HS-27A (cell line): Measurements from ENCODE around the gene MST1.
A peak's percentile ranks its signal among the peaks of the same experiment; 100 is the strongest.

Source experiments
- DNase-seq: peaks from one replicate; pipeline ENCODE4 v3.0.0-alpha.2; 2012; ENCODE audit warnings: low read depth, missing footprints

Gene MST1

DNA sequence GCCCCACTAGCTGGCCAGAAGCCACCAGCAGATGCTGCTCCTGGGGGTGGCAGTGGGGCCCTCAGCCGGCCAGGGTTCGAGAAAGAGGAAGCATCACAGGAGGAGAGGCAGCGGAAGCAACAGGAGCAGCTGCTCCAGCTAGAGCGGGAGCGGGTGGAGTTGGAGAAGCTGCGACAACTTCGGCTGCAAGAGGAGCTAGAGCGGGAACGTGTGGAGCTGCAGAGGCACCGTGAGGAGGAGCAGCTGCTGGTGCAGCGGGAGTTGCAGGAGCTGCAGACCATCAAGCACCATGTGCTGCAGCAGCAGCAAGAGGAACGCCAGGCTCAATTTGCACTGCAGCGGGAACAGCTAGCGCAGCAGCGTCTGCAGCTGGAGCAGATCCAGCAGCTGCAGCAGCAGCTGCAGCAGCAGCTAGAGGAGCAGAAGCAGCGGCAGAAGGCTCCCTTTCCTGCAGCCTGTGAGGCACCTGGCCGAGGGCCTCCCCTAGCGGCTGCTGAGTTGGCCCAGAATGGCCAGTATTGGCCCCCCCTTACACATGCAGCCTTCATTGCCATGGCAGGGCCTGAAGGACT lies 32.6 kb downstream of the MST1 start:
- DNase-seq = no peak

GRCh38 chr3:49655731-49656285 lies 33.5 kb downstream of the MST1 start:
- no peak for DNase-seq

DNA sequence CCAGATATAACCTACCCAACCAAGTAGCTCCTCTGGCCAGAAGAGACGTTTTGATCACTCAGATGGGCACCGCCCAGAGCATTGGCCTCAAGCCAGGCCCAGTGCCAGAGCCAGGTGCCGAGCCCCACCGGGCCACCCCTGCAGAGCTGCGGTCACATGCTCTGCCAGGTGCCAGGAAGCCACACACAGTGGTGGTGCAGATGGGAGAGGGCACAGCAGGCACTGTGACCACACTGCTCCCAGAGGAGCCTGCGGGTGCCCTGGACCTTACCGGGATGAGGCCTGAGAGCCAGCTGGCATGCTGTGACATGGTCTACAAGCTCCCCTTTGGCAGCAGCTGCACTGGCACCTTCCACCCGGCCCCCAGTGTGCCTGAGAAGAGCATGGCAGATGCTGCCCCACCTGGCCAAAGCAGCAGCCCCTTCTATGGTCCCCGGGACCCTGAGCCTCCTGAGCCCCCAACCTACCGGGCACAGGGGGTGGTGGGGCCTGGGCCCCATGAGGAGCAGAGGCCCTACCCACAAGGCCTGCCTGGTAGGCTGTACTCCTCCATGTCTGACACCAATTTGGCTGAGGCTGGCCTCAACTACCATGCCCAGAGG lies 34.2 kb downstream of the MST1 start:
- DNase-seq = no peak

GRCh38 chr3:49654176-49654825 lies 35.0 kb downstream of the MST1 start:
- no peak for DNase-seq

DNA sequence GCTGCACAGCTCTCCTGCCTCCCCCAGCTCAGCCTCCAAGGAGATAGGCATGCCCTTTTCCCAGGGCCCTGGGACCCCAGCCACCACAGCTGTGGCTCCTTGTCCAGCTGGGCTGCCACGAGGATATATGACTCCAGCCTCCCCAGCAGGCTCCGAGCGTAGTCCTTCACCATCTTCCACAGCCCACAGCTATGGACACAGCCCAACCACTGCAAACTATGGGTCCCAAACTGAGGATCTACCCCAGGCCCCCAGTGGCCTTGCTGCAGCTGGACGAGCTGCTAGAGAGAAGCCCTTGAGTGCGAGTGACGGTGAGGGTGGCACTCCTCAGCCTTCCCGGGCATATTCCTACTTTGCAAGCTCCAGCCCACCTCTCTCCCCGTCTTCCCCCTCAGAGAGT lies 35.7 kb downstream of the MST1 start:
- no peak for DNase-seq

DNA sequence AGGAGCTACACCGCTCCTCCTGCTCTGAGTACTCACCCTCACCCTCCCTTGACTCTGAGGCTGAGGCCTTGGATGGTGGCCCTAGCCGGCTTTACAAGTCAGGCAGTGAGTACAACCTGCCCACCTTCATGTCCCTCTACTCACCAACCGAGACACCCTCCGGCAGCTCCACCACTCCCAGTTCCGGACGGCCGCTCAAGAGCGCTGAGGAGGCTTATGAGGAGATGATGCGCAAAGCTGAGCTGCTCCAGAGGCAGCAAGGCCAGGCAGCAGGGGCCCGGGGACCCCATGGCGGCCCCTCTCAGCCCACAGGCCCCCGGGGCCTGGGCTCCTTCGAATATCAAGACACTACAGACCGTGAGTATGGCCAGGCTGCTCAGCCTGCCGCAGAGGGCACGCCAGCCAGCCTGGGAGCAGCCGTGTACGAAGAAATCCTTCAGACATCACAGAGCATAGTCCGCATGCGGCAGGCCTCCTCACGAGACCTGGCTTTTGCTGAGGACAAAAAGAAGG lies 36.3 kb downstream of the MST1 start:
- no peak for DNase-seq

GRCh38 chr3:49652218-49652902 lies 36.9 kb downstream of the MST1 start:
- no peak for DNase-seq

GRCh38 chr3:49650637-49651036 lies 38.6 kb downstream of the MST1 start:
- DNase-seq = no peak

DNA sequence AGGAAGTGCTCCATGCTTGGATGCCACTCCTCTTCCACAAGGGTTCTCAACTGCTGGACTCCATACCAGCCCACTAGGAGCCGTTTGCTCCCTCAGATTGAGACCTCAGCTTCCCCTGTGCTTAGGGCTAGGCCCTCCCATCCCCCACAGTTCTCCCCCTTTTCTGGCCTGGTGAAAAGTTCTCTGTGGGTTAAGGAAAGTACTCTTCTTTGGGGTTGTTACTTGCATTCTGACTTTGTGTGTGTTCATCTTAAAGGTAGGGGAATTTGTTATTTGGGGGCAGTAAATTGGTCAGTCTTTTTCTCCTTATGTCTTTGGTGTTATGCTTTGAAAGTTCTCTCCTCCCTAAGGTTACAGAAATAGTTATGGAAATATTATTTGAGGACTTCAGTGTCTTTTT lies 39.1 kb downstream of the MST1 start:
- DNase-seq = no peak

DNA sequence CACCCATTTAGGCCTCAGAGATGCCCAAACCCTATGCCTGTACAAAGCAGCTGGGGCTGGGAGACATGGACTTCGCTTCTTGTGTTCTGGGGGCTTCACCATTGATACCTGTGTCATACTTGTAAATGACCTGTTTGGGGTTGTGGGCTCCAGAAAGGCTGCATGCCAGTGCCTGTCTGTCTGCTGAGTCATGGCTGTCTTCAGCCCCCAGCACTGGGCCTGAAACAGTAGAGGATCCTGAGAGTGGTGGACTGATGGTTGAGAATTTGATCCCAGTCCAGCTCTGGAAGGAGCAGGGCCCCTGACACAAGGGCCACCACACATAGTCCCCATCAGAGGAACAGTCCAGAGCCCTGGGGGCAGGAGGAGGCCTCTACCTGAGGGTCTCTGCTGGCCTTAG lies 39.7 kb downstream of the MST1 start:
- DNase-seq = no peak

GRCh38 chr3:49648354-49649019 lies 40.8 kb downstream of the MST1 start:
- no peak for DNase-seq

DNA sequence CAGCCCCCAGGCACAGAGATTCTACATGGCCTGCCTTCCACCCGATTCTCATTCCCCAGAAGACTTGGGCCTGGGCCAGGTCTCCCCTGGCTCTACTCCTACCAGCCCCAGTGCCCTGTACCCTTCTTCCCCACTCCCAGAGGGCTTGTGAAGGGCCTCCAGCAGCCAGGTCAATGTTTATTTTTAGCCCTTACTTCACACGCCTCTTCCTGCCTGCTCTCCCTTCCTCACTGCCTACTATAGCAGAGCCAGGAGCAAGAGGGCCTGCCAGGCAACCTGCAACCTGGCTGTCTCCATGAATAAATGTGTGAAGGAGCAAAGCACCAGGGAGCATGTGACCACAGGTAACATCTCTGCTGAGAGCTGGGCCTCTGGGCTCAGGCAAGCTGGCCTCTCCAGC lies 41.5 kb downstream of the MST1 start:
- no peak for DNase-seq

DNA sequence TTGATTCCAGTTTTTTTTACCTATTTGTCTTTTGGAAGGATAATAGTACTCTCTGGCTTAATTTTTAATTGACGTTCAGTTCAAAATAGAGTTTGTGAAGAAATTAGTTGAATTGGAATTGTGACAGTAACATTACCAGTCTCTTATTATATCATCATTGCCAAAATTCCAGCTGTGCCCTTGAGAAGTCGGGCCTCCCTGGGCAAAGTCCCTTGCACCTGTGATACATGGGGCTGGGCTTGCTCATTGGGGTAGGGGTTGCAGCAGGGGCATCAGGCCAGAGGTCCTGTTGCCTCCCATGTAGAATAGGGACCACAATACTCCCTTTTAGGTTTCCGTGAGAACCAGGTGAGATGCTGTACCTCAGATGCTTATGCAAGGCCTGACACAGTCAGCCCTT lies 43.0 kb downstream of the MST1 start:
- no peak for DNase-seq

GRCh38 chr3:49644684-49645083 lies 44.6 kb downstream of the MST1 start:
- DNase-seq = no peak

- no peak for DNase-seq
These were observed 46.5 kb downstream of the MST1 start for GRCh38 chr3:49642708-49643145.

DNA sequence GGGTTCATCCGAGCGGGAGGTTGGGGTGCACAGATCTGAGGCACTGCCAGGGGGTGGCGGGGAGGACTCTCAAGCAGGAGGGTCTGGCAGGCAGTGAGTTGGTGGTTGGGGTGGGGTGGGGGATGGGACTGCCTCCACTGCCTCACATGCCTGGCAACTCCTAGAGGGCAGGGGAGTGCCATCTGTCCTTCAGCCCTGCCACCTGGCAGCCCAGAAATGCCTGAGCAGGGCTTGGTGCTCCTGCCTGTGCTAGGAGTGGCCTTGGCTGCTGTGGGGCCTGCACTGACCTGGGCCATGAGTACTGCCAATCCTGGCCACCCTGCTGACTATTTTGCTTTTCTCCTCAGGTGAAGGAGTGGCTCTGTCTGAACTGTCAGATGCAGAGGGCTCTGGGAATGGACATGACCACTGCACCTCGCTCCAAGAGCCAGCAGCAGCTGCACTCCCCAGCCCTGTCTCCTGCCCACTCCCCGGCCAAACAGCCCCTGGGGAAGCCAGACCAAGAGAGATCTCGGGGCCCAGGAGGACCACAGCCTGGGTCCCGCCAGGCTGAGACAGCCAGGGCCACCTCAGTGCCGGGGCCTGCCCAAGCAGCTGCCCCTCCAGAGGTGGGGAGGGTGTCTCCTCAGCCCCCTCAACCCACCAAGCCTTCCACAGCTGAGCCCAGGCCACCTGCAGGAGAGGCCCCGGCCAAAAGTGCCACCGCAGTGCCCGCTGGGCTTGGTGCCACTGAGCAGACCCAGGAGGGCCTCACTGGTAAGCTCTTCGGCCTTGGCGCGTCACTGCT lies 47.2 kb downstream of the MST1 start:
- no peak for DNase-seq

DNA sequence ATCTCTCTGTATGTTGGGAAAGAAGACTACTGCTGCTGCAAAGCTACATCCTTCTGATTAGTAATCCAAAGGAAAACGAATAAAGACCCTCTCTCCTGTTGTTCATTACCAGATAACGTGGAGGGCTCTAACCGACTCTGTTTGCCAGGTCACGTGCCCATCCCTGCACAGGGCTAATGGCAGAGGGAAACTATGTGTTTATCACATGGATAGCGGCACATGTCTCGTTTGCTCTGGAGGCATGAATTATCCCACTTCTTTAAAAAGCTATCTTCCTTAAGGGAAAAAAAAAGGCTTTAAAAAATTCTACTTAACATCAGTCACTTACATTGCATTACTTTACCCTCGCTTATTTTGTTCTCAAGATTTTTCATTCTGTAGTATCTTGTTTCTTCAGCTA lies 48.0 kb downstream of the MST1 start:
- DNase-seq = no peak

DNA sequence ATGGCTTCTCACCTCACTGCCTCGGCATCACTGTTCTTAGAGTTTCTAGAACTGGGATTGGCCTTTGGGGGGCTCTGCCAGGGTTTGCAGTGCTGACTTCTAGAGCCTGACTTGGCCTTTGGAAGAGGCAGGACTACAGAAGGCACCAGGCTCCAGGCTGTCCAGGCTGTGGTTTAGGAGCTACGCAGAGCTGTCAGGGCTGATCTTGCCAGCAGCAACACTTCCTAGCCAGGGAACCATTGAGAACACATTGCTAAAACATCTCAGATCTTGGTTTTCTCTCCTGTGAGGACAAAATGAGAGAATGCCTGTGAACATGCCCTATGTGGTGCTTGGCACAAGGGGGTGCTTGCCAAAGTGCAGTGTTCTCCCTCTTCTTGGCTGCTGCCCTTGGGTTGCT lies 49.7 kb downstream of the MST1 start:
- DNase-seq = no peak

GRCh38 chr3:49638445-49638844 lies 50.8 kb downstream of the MST1 start:
- peak; percentile 86 for DNase-seq

DNA sequence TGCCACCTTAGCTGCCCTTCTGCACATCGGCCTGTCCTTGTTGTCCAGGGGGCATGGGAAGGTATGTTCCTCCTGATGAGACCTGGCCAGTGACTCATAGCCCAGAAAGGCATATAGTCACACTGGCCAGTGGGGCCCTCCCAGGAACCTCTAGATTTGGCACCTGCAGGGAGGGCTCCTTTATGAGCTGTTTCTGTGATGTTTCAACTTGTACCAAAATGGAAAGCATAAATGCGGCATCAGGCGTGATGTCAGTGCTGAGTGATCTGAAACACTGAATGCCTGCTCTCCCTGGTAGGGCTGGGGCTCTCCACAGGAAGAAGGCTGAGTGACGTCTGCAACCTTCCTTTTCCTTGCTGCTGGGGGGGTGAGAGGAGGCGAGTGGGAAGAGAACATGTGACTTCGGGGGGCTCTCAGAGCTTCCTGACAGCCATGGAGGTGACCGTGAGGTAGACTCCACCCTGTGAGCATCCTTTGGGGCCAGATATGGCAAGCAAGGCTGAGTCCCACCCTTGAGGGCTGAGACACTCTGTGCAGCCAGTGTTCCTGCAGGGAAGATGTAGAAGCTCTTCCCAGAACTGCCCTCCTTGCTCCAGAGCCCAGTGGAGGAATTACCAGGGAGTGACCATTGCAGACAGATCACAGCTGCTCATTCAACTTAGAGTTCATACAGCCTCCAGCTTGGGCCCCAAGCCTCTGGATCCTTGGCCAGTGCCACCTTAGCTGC lies 52.2 kb downstream of the MST1 start:
- DNase-seq = no peak

GRCh38 chr3:49634736-49635135 lies 54.5 kb downstream of the MST1 start:
- no peak for DNase-seq
